Activated naive CD8-positive, alpha-beta T cell treated with anti-CD3 and anti-CD28 coated beads, Interleukin-2, amount 50 U/mL, for 16 hours (primary cell): ENCODE results near the gene TEX48.

ENCODE experiments used
- DNase-seq: peaks from one replicate; pipeline ENCODE4 v3.0.0-alpha.2; 2020; ENCODE audit warnings: low read depth, low spot score

TEX48 gene

GRCh38 chr9:114666851-114667250 lies 15.1 kb downstream of the TEX48 start:
- DNase-seq = no peak

GRCh38 chr9:114666401-114666800 lies 15.6 kb downstream of the TEX48 start:
- no peak for DNase-seq

- no peak for DNase-seq
These were observed 17.8 kb downstream of the TEX48 start for GRCh38 chr9:114664181-114664580.

- DNase-seq = peak; percentile 37
These were observed 19.7 kb downstream of the TEX48 start for GRCh38 chr9:114662081-114662989.

GRCh38 chr9:114657705-114658104 lies 24.3 kb downstream of the TEX48 start, which contains the start of gene TEX53:
Gene TEX53 (minus strand): TSS chr9:114657805. CDS start chr9:114657774, 31 bp downstream.
- no peak for DNase-seq

- no peak for DNase-seq
These were observed 25.7 kb downstream of the TEX48 start for GRCh38 chr9:114656301-114656700.

- DNase-seq = no peak
These were observed 26.3 kb downstream of the TEX48 start for GRCh38 chr9:114655689-114656088.

GRCh38 chr9:114653556-114654159 lies 28.3 kb downstream of the TEX48 start:
- DNase-seq = peak; percentile 58

GRCh38 chr9:114652776-114653555 lies 29.0 kb downstream of the TEX48 start:
- DNase-seq = no peak

- no peak for DNase-seq
These were observed 38.1 kb downstream of the TEX48 start for GRCh38 chr9:114643896-114644295.

GRCh38 chr9:114643001-114643400 lies 39.0 kb downstream of the TEX48 start:
- no peak for DNase-seq

GRCh38 chr9:114641967-114642366 lies 40.0 kb downstream of the TEX48 start:
- no peak for DNase-seq

GRCh38 chr9:114638404-114638803 lies 43.6 kb downstream of the TEX48 start:
- DNase-seq = no peak

- no peak for DNase-seq
These were observed 47.6 kb downstream of the TEX48 start for GRCh38 chr9:114634387-114634786.

- DNase-seq = no peak
These were observed 48.4 kb downstream of the TEX48 start for GRCh38 chr9:114633438-114634089.

GRCh38 chr9:114631166-114631565 lies 50.8 kb downstream of the TEX48 start:
- no peak for DNase-seq

GRCh38 chr9:114629563-114630090 lies 52.4 kb downstream of the TEX48 start:
- no peak for DNase-seq

GRCh38 chr9:114627553-114627952 lies 54.4 kb downstream of the TEX48 start:
- DNase-seq = no peak

GRCh38 chr9:114626415-114627020 lies 55.5 kb downstream of the TEX48 start:
- DNase-seq = no peak

- no peak for DNase-seq
These were observed 57.3 kb downstream of the TEX48 start for GRCh38 chr9:114624677-114625076.
